Measurements from ENCODE around the gene SYVN1.

Gene SYVN1

GRCh38 chr11:65112546-65113360 is 21.6 kb downstream of the SYVN1 start:
- DNase-seq (ENCODE audit: low read depth in 2 of 2): peak; percentile 49 to 52

- peak; percentile 75 to 88 for DNase-seq (ENCODE audit: low read depth in 2 of 2)
Observed at GRCh38 chr11:65111744-65112545, 22.4 kb downstream of the SYVN1 start, which contains the start of gene TM7SF2. Gene TM7SF2 (plus strand): TSS chr11:65111872. CDS start chr11:65112016, 144 bp downstream.

- no peak for DNase-seq (ENCODE audit: low read depth in 2 of 2)
Observed at GRCh38 chr11:65111159-65111743, 23.1 kb downstream of the SYVN1 start.

DNA sequence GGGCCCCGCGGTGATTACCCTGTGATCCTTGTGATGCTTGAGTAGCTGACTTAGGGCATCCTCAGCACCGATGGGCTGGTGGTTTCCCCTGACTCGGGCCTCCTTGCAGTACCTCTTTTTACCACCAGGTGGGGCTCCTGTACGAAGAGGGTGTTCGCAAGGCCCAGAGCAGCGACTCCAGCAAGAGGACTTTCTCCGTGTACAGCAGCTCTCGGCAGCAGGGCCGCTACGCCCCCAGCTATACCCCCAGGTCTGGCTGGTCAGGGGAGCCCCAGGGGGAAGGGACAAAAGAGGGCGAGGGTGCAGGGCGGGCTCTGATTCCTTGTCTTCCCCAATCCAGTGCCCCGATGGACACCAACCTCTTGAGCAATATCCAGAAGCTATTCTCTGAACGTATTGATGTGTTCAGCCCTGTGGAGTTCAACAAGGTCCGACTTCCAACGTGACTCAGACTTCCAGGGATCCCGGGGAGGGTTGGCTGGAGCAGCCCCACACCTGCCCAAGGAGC is 23.9 kb downstream of the SYVN1 start:
- peak; percentile 92 to 98 for DNase-seq (ENCODE audit: low read depth in 2 of 2)

- DNase-seq (ENCODE audit: low read depth in 2 of 2): no peak
Observed at GRCh38 chr11:65109231-65110198, 24.8 kb downstream of the SYVN1 start.

GRCh38 chr11:65108469-65109123 is 25.7 kb downstream of the SYVN1 start:
- no peak for DNase-seq (ENCODE audit: low read depth in 2 of 2)

- DNase-seq (ENCODE audit: low read depth in 2 of 2): no peak
Observed at GRCh38 chr11:65107751-65108468, 26.4 kb downstream of the SYVN1 start.

DNA sequence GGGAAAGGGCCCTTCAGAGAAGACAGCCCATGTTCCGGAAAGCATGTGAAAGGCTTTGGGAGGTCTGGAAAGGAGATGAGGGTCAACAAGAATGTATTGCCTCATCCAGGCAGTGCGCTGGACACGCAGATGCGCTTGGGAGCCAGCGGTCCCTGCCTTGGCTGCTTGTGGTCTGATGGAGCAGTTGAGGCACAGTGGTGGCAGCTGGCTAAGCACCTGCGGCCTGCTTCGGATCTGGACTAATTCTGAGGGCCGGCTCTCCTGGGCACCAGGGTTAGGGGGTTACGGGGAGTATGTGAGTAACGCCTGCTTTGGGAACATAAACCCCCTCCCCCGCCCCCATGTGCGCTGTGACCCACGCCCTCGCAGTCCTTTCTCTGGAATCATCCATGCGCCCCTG is 27.2 kb downstream of the SYVN1 start:
- DNase-seq (ENCODE audit: low read depth in 2 of 2): no peak

DNA sequence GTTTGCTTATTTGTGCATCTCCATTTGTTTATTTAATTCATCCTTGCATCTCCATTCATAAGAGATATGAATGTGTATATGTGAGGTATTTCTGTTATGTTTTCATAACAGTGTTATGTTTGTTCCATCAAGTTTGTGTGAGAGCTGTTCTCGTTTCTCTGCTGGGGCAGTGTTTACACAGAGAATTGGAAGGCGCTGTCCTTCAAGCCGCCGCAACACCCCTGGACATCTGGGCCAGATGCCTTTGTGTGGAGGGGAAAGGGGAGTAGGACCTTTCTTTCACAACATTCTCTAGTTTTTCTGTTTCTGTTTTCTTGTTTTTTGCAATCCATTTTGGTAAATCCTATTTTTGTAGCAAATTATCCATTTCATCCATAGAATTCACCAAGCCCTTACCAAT is 29.7 kb downstream of the SYVN1 start:
- no peak for DNase-seq (ENCODE audit: low read depth in 2 of 2)

GRCh38 chr11:65103476-65103875 is 30.8 kb downstream of the SYVN1 start:
- no peak for DNase-seq (ENCODE audit: low read depth in 2 of 2)

- DNase-seq (ENCODE audit: low read depth in 2 of 2): no peak
Observed at GRCh38 chr11:65102142-65103095, 31.9 kb downstream of the SYVN1 start.

DNA sequence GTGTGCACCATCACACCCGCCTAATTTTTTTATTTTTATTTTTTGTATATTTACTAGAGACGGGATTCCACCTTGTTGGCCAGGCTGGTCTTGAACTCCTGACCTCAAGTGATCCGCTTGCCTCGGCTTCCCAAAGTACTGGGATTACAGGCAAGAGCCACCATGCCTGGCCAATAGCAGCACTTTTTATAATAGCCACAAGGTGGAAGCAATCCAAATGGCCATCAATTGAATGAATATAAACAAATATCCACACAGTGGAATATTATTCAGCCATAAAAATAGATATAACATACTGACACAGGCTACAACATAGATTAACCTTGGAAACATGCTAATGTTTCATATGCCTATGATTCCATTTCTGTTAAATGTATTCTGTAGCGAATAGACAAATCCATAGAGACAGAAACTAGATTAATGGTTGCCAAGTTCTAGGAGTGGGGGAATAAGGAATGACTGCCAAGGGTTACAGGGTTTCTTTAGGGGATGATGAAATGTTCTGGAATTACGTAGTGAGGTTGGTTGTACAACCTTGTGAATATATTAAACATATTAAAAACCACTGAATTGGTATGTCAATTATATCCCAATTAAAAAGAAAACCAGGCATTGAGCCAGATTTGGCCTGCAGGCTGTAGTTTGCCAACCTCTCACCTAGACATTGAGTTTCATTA is 33.5 kb downstream of the SYVN1 start:
- DNase-seq (ENCODE audit: low read depth in 2 of 2): no peak

DNA sequence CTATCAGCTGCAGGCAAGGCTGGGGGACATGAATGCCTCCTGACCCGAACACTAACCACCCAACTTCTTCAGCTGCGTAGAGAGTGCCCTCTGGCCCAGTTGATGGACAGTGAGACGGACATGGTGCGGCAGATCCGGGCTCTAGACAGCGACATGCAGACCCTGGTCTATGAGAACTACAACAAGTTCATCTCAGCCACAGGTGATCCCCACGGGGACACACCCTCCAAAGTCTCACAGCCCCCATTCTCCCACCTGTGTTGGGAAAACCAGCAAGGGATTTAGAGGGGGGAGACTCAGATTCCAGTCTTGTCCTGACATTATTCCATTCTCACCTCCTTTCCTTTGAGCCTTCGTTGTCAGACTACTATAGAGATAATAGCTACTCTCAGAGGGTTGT is 37.4 kb downstream of the SYVN1 start:
- DNase-seq (ENCODE audit: low read depth in 2 of 2): no peak

DNA sequence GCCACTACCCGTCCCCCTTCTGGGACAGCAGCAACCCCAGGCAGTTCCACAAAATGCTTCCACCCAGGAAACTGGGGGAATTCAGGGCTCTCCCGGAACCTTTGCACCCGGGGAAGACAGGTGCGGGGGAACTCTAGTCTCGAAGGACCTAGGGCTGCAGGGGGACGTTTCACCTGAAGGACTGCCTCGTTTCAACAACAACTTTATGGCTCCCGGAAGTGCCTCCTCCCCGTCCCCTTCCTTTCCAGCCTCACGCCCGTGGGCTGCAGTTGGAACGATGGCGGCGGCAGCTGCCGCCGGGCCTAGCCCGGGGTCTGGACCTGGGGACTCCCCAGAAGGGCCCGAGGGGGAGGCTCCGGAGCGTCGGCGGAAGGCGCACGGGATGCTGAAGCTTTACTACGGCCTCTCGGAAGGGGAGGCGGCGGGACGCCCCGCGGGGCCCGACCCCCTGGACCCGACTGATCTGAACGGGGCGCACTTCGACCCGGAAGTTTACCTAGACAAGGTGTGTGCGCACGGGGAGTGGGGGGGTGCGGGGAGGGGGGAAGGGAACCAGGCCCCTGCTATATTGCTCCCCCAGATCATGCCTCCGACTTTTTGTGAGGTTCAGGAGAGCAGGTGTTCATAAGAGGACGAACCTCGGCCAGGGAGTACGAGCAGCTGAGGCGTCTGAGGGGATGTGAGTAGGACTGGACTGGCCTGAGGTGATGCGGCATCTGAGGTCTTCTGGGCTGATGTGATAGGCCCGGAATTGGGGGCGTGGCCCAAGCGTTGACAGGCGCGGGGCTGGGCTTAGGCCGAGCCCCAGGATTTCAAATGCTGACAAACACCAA is 38.1 kb downstream of the SYVN1 start, which contains the start of gene VPS51:
Gene VPS51 (plus strand): TSS at position 241 of the 833 bp plus-strand sequence. CDS start 37 bp downstream, at position 278.
- DNase-seq (ENCODE audit: low read depth in 2 of 2): peak; percentile 65 to 71

DNA sequence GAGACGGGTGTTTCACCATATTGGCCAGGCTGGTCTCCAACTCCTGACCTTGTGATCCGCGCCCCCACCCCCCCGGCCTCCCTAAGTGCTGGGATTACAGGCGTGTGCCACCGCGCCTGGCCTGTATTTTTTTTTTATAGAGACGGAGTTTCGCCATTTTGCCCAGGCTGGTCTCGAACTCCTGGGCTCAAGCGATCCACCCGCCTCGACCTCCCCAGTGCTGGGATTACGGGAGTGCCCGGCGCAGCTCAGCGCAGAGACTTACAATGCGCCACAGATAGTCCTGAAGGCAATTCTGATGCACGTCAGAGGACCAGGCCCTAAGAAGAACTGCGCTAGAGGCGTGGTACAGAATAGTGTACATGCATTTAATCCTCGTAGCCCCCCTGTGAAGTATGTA is 38.9 kb downstream of the SYVN1 start:
- DNase-seq (ENCODE audit: low read depth in 2 of 2): no peak

DNA sequence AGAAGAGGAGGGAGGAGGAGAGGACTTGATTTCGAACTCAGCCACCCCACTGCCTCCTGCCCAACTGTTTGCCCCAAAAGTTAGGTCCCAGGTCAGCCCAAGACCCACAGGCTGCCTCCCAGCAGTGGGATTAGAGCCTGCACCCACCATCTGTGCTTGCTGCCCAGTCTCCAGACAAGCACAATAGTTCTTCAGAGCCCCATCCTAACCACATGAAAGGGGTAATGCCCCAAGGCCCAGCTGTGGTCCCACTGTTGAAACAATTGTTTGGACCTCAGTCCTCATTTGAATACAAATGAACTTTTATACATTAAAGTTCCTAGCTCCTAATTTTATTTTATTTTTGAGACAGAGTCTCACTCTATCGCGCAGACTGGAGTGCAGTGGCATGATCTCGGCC is 43.7 kb downstream of the SYVN1 start:
- DNase-seq (ENCODE audit: low read depth in 2 of 2): no peak

DNA sequence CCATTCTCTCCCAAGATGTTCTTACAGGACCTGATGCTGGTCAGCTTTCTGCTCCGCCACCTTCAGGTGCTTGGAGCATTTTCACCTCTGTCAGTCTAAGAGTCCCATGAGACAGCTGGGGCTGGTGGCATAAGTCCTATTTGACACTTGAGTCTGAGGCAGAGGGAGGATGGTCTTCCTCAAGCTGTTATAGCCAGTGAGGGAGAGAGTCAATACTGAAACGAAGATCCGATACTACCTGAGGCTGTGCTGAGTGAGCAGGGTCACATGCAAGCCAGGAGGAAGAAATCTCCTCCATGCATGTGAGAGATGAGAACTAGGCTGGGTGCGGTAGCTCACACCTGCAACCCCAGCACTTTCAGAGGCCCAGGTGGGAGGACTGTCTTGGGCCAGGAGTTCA is 44.7 kb downstream of the SYVN1 start:
- no peak for DNase-seq (ENCODE audit: low read depth in 2 of 2)

Measured in stimulated activated CD8-positive, alpha-beta memory T cell treated with anti-CD3 and anti-CD28 coated beads, Interleukin-7, amount 100 ng/mL, for 1 hour (primary cell).